K562 (cell line): ENCODE data around the gene SPPL2C. TPM values are rescaled to one million over a fixed set of nuclear protein-coding genes. Genes with fewer than 3 reads are reported as not detected.

Source experiments
- ATAC-seq: fragments of 200-7000 bp; cut with Tn5 transposase; 3 replicates; pipeline ENCODE4 v1.9.1; 2020; ENCODE audit warnings: moderate library complexity
- Bru-seq: library from RNA; stranded (reverse); fragments of 400-500 nt; gene quantifications from one replicate; lab custom pipeline; 2021; lab: Mats Ljungman, UMichigan
- BruChase-seq, 2 experiments: library from RNA; stranded (reverse); fragments of 400-500 nt; gene quantifications; one replicate each; lab custom pipeline; 2021; lab: Mats Ljungman, UMichigan
- BruUV-seq: library from RNA; stranded (reverse); fragments of 400-500 nt; replicated peaks from 2 replicates; lab custom pipeline; 2021; lab: Mats Ljungman, UMichigan
- CTCF ChIA-PET: fragments of 300-600 bp; formaldehyde crosslinking; extraction: SDS; loops from one replicate; lab custom pipeline; 2021; ENCODE audit warnings: low intra/inter-chr PET ratio; lab: Yijun Ruan, JAX
- POLR2A ChIA-PET: fragments of 300-600, 350-650 bp; sonication (Branson Sonifier 250); formaldehyde crosslinking; extraction: SDS; loops from one replicate; lab custom pipeline; 2021; ENCODE audit warnings: antibody characterized with exemption, inconsistent platforms; lab: Yijun Ruan, JAX
- DNase-seq, 4 experiments: peaks; one replicate each; pipeline versions ENCODE4 v3.0.0 to v3.0.0-alpha.2; 2011 to 2018; ENCODE audit warnings: low spot score in 3 of 4, mixed read lengths in 3 of 4; ENCODE audit errors: extremely low read depth in 1 of 4
- FAIRE-seq: peaks from 2 replicates; lab custom pipeline; 2011; peaks lifted over from hg19 to GRCh38; lab: Jason Lieb, UNC
- H2AFZ ChIP-seq: 2 replicates; pipeline ENCODE4 v1.6.0; 2011; ENCODE audit warnings: low read depth, low read length, control low read depth, inconsistent platforms
- H3K27ac ChIP-seq: fragments of 200-600 bp; 3 replicates; pipeline ENCODE4 v1.8.0; 2011; ENCODE audit warnings: low read depth, mild to moderate bottlenecking, control low read depth, inconsistent platforms, low read length, moderate library complexity, mixed read lengths; ENCODE audit errors: extremely low read depth
- H3K27me3 ChIP-seq, 2 experiments: fragments of 300-600 bp in 1 of 2; 2 replicates in 1 of 2; 3 replicates in 1 of 2; pipeline versions ENCODE4 v1.6.0 to v1.8.0; 2011; ENCODE audit warnings: inconsistent platforms in 2 of 2, low read length in 2 of 2, mild to moderate bottlenecking in 1 of 2, mixed read lengths in 1 of 2, moderate library complexity in 1 of 2; ENCODE audit not compliant: control insufficient read depth in 2 of 2, insufficient read depth in 2 of 2
- H3K36me3 ChIP-seq: fragments of 300-600 bp; 3 replicates; pipeline ENCODE4 v1.8.0; 2011; ENCODE audit warnings: mild to moderate bottlenecking, low read length, inconsistent platforms; ENCODE audit not compliant: control insufficient read depth, insufficient read depth
- H3K4me1 ChIP-seq, 2 experiments: fragments of 200-600 bp in 1 of 2; replicated peaks in 1 of 2; 2 replicates in 1 of 2; 3 replicates in 1 of 2; pipeline versions ENCODE4 v1.5.1 to v1.8.0; 2011; ENCODE audit warnings: inconsistent platforms in 2 of 2, low read length in 2 of 2, mild to moderate bottlenecking in 1 of 2, mixed read lengths in 1 of 2, moderate library complexity in 1 of 2; ENCODE audit not compliant: control insufficient read depth in 2 of 2, insufficient read depth in 2 of 2
- H3K4me2 ChIP-seq: 2 replicates; pipeline ENCODE4 v1.6.1; 2011; ENCODE audit warnings: low read length, control low read depth, inconsistent platforms, mixed read lengths; ENCODE audit not compliant: insufficient read depth
- H3K4me3 ChIP-seq: fragments of 200-600 bp; sonication (generic), shearing (Covaris generic); 2 replicates; pipeline ENCODE4 v1.5.1; 2016; ENCODE audit warnings: control low read depth, inconsistent platforms
- H3K79me2 ChIP-seq: fragments of 200-600 bp; 3 replicates; pipeline ENCODE4 v1.8.0; 2011; ENCODE audit warnings: low read length, inconsistent platforms; ENCODE audit not compliant: control insufficient read depth, insufficient read depth
- H3K9ac ChIP-seq, 2 experiments: 2 replicates each; pipeline versions ENCODE4 v1.6.0 to v1.6.1; 2011; ENCODE audit warnings: low read depth in 2 of 2, low read length in 2 of 2, control low read depth in 1 of 2, inconsistent platforms in 1 of 2, mild to moderate bottlenecking in 1 of 2, mixed read lengths in 1 of 2; ENCODE audit not compliant: insufficient read depth in 1 of 2
- H3K9me1 ChIP-seq: one replicate; pipeline ENCODE4 v1.6.0; 2011; ENCODE audit warnings: inconsistent platforms, mild to moderate bottlenecking, low read length, moderate library complexity; ENCODE audit not compliant: control insufficient read depth, insufficient read depth
- H3K9me3 ChIP-seq: replicated peaks from 2 replicates; pipeline ENCODE4 v1.5.1; 2011; ENCODE audit warnings: low read depth, low read length, inconsistent platforms; ENCODE audit not compliant: control insufficient read depth, insufficient read depth
- H4K20me1 ChIP-seq: replicated peaks from 2 replicates; pipeline ENCODE4 v1.6.1; 2011; ENCODE audit warnings: low read length, inconsistent platforms, mixed read lengths; ENCODE audit not compliant: control insufficient read depth, insufficient read depth
- NCOR1 ChIP-seq: fragments of 450-650 bp; IDR thresholded peaks from 2 replicates; pipeline ENCODE4 v1.6.1; 2016; ENCODE audit warnings: mild to moderate bottlenecking, moderate library complexity
- NFIC ChIP-seq: fragments of 450-650 bp; IDR thresholded peaks from 2 replicates; pipeline ENCODE4 v1.6.1; 2017; ENCODE audit warnings: mild to moderate bottlenecking, inconsistent platforms
- STAT5B ChIP-seq: fragments of 250-450 bp; sonication (Bioruptor Pico); IDR thresholded peaks from 2 replicates; pipeline ENCODE4 v1.8.0; 2021; ENCODE audit warnings: mild to moderate bottlenecking, inconsistent platforms
- WGBS: fragments of 100-300 bp; shearing (Covaris generic); methylation state at CpG from one replicate; pipeline ENCODE4 v1.1.6; 2016; ENCODE audit warnings: low coverage, mixed read lengths; ENCODE audit not compliant: insufficient coverage; ENCODE audit errors: missing lambda C conversion rate; 5-methylcytosine and 5-hydroxymethylcytosine counted together
- in situ Hi-C: fragments of 300-500 bp; cut with MboI; formaldehyde crosslinking; loops from 4 replicates; pipeline ENCODE4 v1.15.0; 2018; ENCODE audit warnings: inconsistent platforms, mixed read lengths
- intact Hi-C: fragments of 100-400 bp; cut with micrococcal nuclease; formaldehyde crosslinking; loops from 2 replicates; pipeline ENCODE4 v1.14.2; 2022
- long read RNA-seq, 3 experiments: library from polyadenylated mRNA in 2 of 3; library from RNA in 1 of 3; unstranded in 2 of 3; stranded (forward) in 1 of 3; transcript quantifications; one replicate each; pipeline ENCODE4 v2.0.0, GENCODE V29; 2019 to 2022
- polyA minus RNA-seq, 3 experiments: library from RNA; depleted of rRNA, polyadenylated mRNA; stranded (reverse); fragments of >200 nt; gene quantifications; 2 replicates each; pipeline ENCODE4 v1.2.3, GENCODE V29; 2011
- polyA plus RNA-seq, 8 experiments: library from polyadenylated mRNA; depleted of rRNA in 4 of 8; stranded (reverse) in 5 of 8; unstranded in 3 of 8; fragments of >200 nt; fragmentation: Nextera tagmentation in 2 of 8; fragmentation: Illumina TruSeq in 1 of 8; extraction: Ambion mirVana in 2 of 8; extraction: Trizol in 1 of 8; gene quantifications; 2 replicates each; pipeline versions ENCODE4 v1.2.1 to v1.2.3, GENCODE V29; 2011 to 2014; ENCODE audit warnings: inconsistent platforms in 1 of 8, missing spikeins in 1 of 8
- total RNA-seq, 7 experiments: library from RNA; depleted of rRNA in 6 of 7; stranded (reverse); fragments of >200 nt in 6 of 7; fragmentation: Illumina TruSeq in 2 of 7; extraction: Trizol in 2 of 7; gene quantifications; 2 replicates each; pipeline versions ENCODE4 v1.2.1 to v1.2.3, GENCODE V29; 2011 to 2021; ENCODE audit warnings: low replicate concordance in 1 of 7

Gene SPPL2C, protein sequence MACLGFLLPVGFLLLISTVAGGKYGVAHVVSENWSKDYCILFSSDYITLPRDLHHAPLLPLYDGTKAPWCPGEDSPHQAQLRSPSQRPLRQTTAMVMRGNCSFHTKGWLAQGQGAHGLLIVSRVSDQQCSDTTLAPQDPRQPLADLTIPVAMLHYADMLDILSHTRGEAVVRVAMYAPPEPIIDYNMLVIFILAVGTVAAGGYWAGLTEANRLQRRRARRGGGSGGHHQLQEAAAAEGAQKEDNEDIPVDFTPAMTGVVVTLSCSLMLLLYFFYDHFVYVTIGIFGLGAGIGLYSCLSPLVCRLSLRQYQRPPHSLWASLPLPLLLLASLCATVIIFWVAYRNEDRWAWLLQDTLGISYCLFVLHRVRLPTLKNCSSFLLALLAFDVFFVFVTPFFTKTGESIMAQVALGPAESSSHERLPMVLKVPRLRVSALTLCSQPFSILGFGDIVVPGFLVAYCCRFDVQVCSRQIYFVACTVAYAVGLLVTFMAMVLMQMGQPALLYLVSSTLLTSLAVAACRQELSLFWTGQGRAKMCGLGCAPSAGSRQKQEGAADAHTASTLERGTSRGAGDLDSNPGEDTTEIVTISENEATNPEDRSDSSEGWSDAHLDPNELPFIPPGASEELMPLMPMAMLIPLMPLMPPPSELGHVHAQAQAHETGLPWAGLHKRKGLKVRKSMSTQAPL
- not detected in 2 replicates for total RNA-seq (2011; cell fraction: chromatin; rRNA removed; ENCODE audit: low replicate concordance)
- total RNA-seq (2011; cell fraction: nucleolus; rRNA removed): not detected in 2 replicates
- total RNA-seq (2011; cell fraction: nucleoplasm; rRNA removed): not detected in 2 replicates
- total RNA-seq (2014; rRNA removed): not detected in 2 replicates
- not detected in 2 replicates for total RNA-seq (2014; rRNA removed; fragmentation: Illumina TruSeq; extraction: Trizol)
- not detected in 2 replicates for total RNA-seq (2015; rRNA removed; fragmentation: Illumina TruSeq; extraction: Trizol)
- total RNA-seq (2021): not detected in 2 replicates
- not detected in 2 replicates for polyA plus RNA-seq (2011; rRNA removed)
- not detected in 2 replicates for polyA plus RNA-seq (2011; cell fraction: cytosol; rRNA removed)
- not detected in 2 replicates for polyA plus RNA-seq (2011; cell fraction: nucleus; rRNA removed)
- polyA plus RNA-seq (2012): not detected in 2 replicates
- polyA plus RNA-seq (2014; fragmentation: Illumina TruSeq; extraction: Trizol): not detected in 2 replicates
- not detected for polyA plus RNA-seq (2014; fragmentation: Nextera tagmentation; extraction: Ambion mirVana)
- not detected in 2 replicates for polyA plus RNA-seq (2014; rRNA removed)
- not detected in 2 replicates for polyA minus RNA-seq (2011; rRNA and poly(A)+ RNA removed)
- polyA minus RNA-seq (2011; cell fraction: cytosol; rRNA and poly(A)+ RNA removed): not detected in 2 replicates
- polyA minus RNA-seq (2011; cell fraction: nucleus; rRNA and poly(A)+ RNA removed): not detected in 2 replicates
- Bru-seq, nascent RNA: not detected
- BruChase-seq, experiment 1, labeled RNA remaining after a 2-hour chase: not detected
- not detected for BruChase-seq, experiment 2, labeled RNA remaining after a 6-hour chase
- long read RNA-seq, experiment 1: 0 reads
- long read RNA-seq, experiment 2: 0 reads
- long read RNA-seq, experiment 3: 0 reads

DNA sequence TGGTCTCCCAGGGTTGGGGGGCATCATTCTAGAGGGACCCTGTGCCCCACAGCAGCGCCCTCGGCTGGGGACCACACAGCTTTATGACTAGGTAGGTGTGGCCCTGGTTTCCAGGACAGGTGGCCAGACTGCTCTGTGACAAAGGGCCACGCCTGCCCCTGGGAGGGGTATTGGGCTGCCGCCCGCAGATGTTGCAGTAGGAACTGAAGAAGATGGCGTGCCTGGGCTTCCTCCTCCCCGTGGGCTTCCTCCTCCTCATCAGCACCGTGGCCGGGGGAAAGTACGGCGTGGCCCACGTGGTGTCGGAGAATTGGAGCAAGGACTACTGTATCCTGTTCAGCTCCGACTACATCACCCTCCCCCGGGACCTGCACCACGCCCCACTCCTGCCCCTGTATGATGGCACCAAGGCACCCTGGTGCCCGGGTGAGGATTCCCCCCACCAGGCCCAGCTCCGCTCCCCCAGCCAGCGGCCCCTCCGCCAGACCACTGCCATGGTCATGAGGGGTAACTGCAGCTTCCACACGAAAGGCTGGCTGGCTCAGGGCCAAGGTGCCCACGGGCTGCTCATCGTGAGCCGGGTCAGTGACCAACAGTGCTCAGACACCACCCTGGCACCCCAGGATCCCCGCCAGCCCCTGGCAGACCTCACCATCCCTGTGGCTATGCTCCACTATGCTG, at the start of gene SPPL2C:
Gene SPPL2C (plus strand): TSS at position 187 of the 681 bp plus-strand sequence. CDS start 26 bp downstream, at position 213.
- Histone ChIP-seq H3K79me2 (no peaks in the 10 kb centered on the region), H3K27me3 (peaks cover 12 to 61% of the 10 kb centered on the region in 2 experiments; a peak in 4 of 5 replicates), H4K20me1 (no peaks in the 10 kb centered on the region; the same call in 1 of the 2 replicates), H3K4me1 (peaks cover 0 to 13% of the 10 kb centered on the region in 2 experiments; a peak in 1 of 5 replicates), H3K9ac (no peak within 1 kb of the TSS; a peak in 1 of 4 replicates), H3K9me3 (no peaks in the 10 kb centered on the region), H3K36me3 (no peaks in the 10 kb centered on the region), H3K27ac (no peak within 1 kb of the TSS)
- ChIA-PET CTCF (no interaction called here), POLR2A (no interaction called here)
- no TSS peak for BruUV-seq
- DNase-seq: no peak
- in situ Hi-C loops: loop anchor here (25.0 kb wide), 1 partner anchor 433 kb away; no protein-coding TSS in a partner anchor
- intact Hi-C loops: no loop called here
- TF ChIP-seq NCOR1 (no peak), STAT5B (CRISPR knock-in tag) (no peak), NFIC (peak; percentile 71)
- TF ChIP-seq, all 486 proteins: peak for 1
- H3K4me3 ChIP-seq: no peak within 1 kb of the TSS
- 2% methylated on average over 12 of the region's 25 CpGs for WGBS
- ATAC-seq (no peak), FAIRE-seq (no peak)
- no peak within 1 kb of the TSS for H2AFZ ChIP-seq
- H3K4me2 ChIP-seq: no peak within 1 kb of the TSS
- no peaks in the 10 kb centered on the region for H3K9me1 ChIP-seq
